Fibroblast of lung (primary cell): ENCODE measurements around the gene TRAF2.

Source experiments
- CTCF ChIP-seq, 2 donors: IDR thresholded peaks in 1 of 2; conservative IDR thresholded peaks in 1 of 2; 1 replicate in 1 of 2; 2 replicates in 1 of 2; pipeline ENCODE4 v1.5.1; 2011 to 2012; ENCODE audit warnings: low read length in 2 of 2, control low read depth in 1 of 2, inconsistent platforms in 1 of 2, low read depth in 1 of 2, mild to moderate bottlenecking in 1 of 2
- EZH2 ChIP-seq: IDR thresholded peaks from 2 replicates; pipeline ENCODE4 v1.5.1; 2012; ENCODE audit warnings: low read length, control low read depth, mild to moderate bottlenecking; ENCODE audit errors: missing control alignments

DNA sequence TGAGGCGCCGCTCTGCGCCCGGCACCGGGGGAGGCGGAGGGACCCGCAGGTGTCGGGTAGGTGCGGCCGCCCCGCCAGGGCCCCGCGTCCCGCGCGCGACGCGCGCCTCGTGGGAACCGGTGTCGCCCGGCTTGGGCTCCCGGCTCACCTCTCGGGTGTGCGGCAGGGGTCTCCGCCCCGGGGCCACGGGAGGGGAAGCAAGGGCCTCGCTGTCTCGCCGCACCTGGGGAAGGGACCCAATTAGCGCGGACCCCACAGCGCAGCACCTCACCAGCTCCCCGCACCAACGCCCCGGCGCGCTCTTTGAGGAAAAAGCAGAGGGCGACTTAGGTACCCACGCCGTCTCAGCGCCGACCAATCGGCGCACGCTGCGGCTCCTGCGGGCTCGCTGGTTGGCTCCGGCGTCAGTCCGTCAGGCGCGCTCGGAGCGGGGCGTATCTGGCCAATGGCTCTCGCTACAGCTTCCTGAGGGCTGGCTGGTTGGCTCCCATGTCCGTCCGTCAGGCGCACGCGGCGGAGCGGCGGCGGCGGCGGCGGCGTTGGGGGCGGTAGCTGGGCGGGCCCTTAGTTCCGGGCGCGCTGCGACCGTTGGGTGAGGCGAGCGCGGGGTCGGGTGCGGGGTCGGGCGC is at the start of gene TRAF2:
- TF ChIP-seq CTCF (conservative IDR thresholded peaks at IDR 0.05 in 1 of 2, IDR thresholded peaks at IDR 0.05 in 1 of 2; ENCODE audit: low read depth in 1 of 2, low read length in 2 of 2) (no peak), EZH2 (no peak)
